HCT116 (cell line): Measurements from ENCODE around the gene CDRT15. TPM values are rescaled to one million over a fixed set of nuclear protein-coding genes. Genes with fewer than 3 reads are reported as not detected.

Source experiments
- ATAC-seq: fragments of 200-7000 bp; cut with Tn5 transposase; 2 replicates; pipeline ENCODE4 v1.9.1; 2020; ENCODE audit warnings: mild to moderate bottlenecking, moderate library complexity
- BruUV-seq: library from RNA; stranded (reverse); fragments of 400-500 nt; replicated peaks from 2 replicates; lab custom pipeline; 2021; lab: Mats Ljungman, UMichigan
- CTCF ChIA-PET: fragments of 300-600 bp; sonication (Branson Sonifier 250); formaldehyde crosslinking; loops from one replicate; lab custom pipeline; 2021; ENCODE audit warnings: antibody characterized with exemption; lab: Charles Lee
- POLR2A ChIA-PET: fragments of 300-600, 350-600 bp; sonication (Branson Sonifier 250); formaldehyde crosslinking; loops from one replicate; lab custom pipeline; 2021; ENCODE audit warnings: antibody characterized with exemption; lab: Charles Lee
- RAD21 ChIA-PET, 2 experiments: fragments of 300-600 bp; sonication (Branson Sonifier 250); formaldehyde crosslinking; loops; one replicate each; lab custom pipeline; 2023; ENCODE audit warnings: low total read pairs in 2 of 2; ENCODE audit not compliant: uncharacterized antibody in 2 of 2, unreplicated experiment in 2 of 2, low non-redundant PET in 1 of 2; lab: Charles Lee
- DNase-seq: peaks from one replicate; pipeline ENCODE4 v3.0.0-alpha.2; 2010; ENCODE audit warnings: low read depth, low spot score
- H2AFZ ChIP-seq: fragments of 200-600 bp; shearing (Covaris generic), sonication (generic); 2 replicates; pipeline ENCODE4 v1.6.1; 2017; ENCODE audit warnings: low read depth, mixed run types, mixed read lengths, antibody characterized with exemption, low read length; ENCODE audit not compliant: poor library complexity, severe bottlenecking
- H3K27ac ChIP-seq: 2 replicates; pipeline ENCODE4 v1.5.1; 2012; ENCODE audit warnings: low read depth, low read length
- H3K27me3 ChIP-seq: fragments of 200-600 bp; sonication (generic); 2 replicates; pipeline ENCODE4 v1.6.1; 2016; ENCODE audit warnings: mixed run types, low read length, mixed read lengths; ENCODE audit not compliant: insufficient read depth
- H3K36me3 ChIP-seq, 2 experiments: fragments of 200-500 bp in 1 of 2; fragments of 200-600 bp in 1 of 2; sonication (Bioruptor generic) in 1 of 2; sonication (generic) in 1 of 2; 2 replicates each; pipeline versions ENCODE4 v1.5.1 to v1.6.1; 2014 to 2016; ENCODE audit warnings: low read length in 2 of 2, inconsistent platforms in 1 of 2, mixed read lengths in 1 of 2, mixed run types in 1 of 2; ENCODE audit not compliant: insufficient read depth in 2 of 2, control insufficient read depth in 1 of 2
- H3K4me1 ChIP-seq, 2 experiments: fragments of 200-600 bp in 1 of 2; sonication (generic) in 1 of 2; 2 replicates each; pipeline versions ENCODE4 v1.5.1 to v1.6.1; 2012 to 2017; ENCODE audit warnings: low read length in 2 of 2, inconsistent platforms in 1 of 2, mild to moderate bottlenecking in 1 of 2, mixed read lengths in 1 of 2, mixed run types in 1 of 2, moderate library complexity in 1 of 2; ENCODE audit not compliant: insufficient read depth in 2 of 2, control insufficient read depth in 1 of 2
- H3K4me2 ChIP-seq: fragments of 200-600 bp; sonication (generic); 2 replicates; pipeline ENCODE4 v1.6.1; 2017; ENCODE audit warnings: mixed run types, low read length, mixed read lengths
- H3K4me3 ChIP-seq, 2 experiments: fragments of 200-600 bp in 1 of 2; sonication (generic) in 1 of 2; replicated peaks in 1 of 2; 2 replicates each; pipeline ENCODE4 v1.5.1; 2011 to 2016; ENCODE audit warnings: low read length in 2 of 2, control low read depth in 1 of 2, low read depth in 1 of 2, mild to moderate bottlenecking in 1 of 2, mixed read lengths in 1 of 2, mixed run types in 1 of 2
- H3K79me2 ChIP-seq: fragments of 200-600 bp; sonication (generic); 2 replicates; pipeline ENCODE4 v1.6.1; 2017; ENCODE audit warnings: mild to moderate bottlenecking, mixed run types, low read length, moderate library complexity, mixed read lengths; ENCODE audit not compliant: insufficient read depth
- H3K9ac ChIP-seq: fragments of 200-600 bp; sonication (generic); 2 replicates; pipeline ENCODE4 v1.6.1; 2016; ENCODE audit warnings: low read length, mixed read lengths
- H3K9me2 ChIP-seq: fragments of 200-600 bp; sonication (generic), shearing (Covaris generic); 2 replicates; pipeline ENCODE4 v1.6.1; 2017; ENCODE audit warnings: mixed run types, mild to moderate bottlenecking, moderate library complexity; ENCODE audit not compliant: insufficient read depth
- H3K9me3 ChIP-seq, 2 experiments: fragments of 200-500 bp in 1 of 2; fragments of 200-600 bp in 1 of 2; sonication (Bioruptor generic) in 1 of 2; sonication (generic) in 1 of 2; 2 replicates each; pipeline ENCODE4 v1.6.1; 2014 to 2017; ENCODE audit warnings: low read length in 2 of 2, mixed read lengths in 2 of 2, inconsistent platforms in 1 of 2, low read depth in 1 of 2, mild to moderate bottlenecking in 1 of 2, mixed run types in 1 of 2, moderate library complexity in 1 of 2; ENCODE audit not compliant: control insufficient read depth in 1 of 2, insufficient read depth in 1 of 2
- H4K20me1 ChIP-seq: fragments of 200-600 bp; sonication (generic), shearing (Covaris generic); 2 replicates; pipeline ENCODE4 v1.6.1; 2017; ENCODE audit warnings: mixed run types, mild to moderate bottlenecking, moderate library complexity; ENCODE audit not compliant: insufficient read depth
- ATF3 ChIP-seq: IDR thresholded peaks from 2 replicates; pipeline ENCODE4 v1.6.1; 2012
- CEBPB ChIP-seq: IDR thresholded peaks from 2 replicates; pipeline ENCODE4 v1.6.1; 2012; ENCODE audit warnings: low read depth
- CTCF ChIP-seq, 3 experiments: fragments of 200-600 bp in 1 of 3; sonication (generic) in 1 of 3; IDR thresholded peaks in 2 of 3; conservative IDR thresholded peaks in 1 of 3; 2 replicates each; pipeline ENCODE4 v1.5.1; 2012 to 2017; ENCODE audit warnings: low read depth in 2 of 3, low read length in 2 of 3, antibody characterized with exemption in 1 of 3, borderline replicate concordance in 1 of 3, control low read depth in 1 of 3, mild to moderate bottlenecking in 1 of 3, mixed read lengths in 1 of 3, mixed run types in 1 of 3, moderate library complexity in 1 of 3; ENCODE audit not compliant: insufficient read depth in 1 of 3
- EZH2phosphoT487 ChIP-seq: fragments of 200-600 bp; IDR thresholded peaks from 2 replicates; pipeline ENCODE4 v1.6.1; 2018; ENCODE audit warnings: antibody characterized with exemption, borderline replicate concordance
- JUND ChIP-seq: IDR thresholded peaks from 2 replicates; pipeline ENCODE4 v1.6.1; 2012
- MAX ChIP-seq: IDR thresholded peaks from 2 replicates; pipeline ENCODE4 v1.6.1; 2012
- POLR2AphosphoS5 ChIP-seq: IDR thresholded peaks from 2 replicates; pipeline ENCODE4 v1.6.1; 2011; ENCODE audit warnings: mild to moderate bottlenecking, low read depth, low read length, moderate library complexity
- RAD21 ChIP-seq: IDR thresholded peaks from 2 replicates; pipeline ENCODE4 v1.6.1; 2012; ENCODE audit warnings: low read depth, mild to moderate bottlenecking
- SIN3A ChIP-seq: IDR thresholded peaks from 2 replicates; pipeline ENCODE4 v1.6.1; 2012; ENCODE audit warnings: low read depth
- SP1 ChIP-seq: IDR thresholded peaks from 2 replicates; pipeline ENCODE4 v1.6.1; 2012; ENCODE audit warnings: low read depth
- YY1 ChIP-seq: IDR thresholded peaks from 2 replicates; pipeline ENCODE4 v1.6.1; 2011; ENCODE audit warnings: low read length, low read depth, moderate library complexity, mild to moderate bottlenecking; ENCODE audit not compliant: insufficient replicate concordance; ENCODE audit errors: extremely low read depth
- ZBTB33 ChIP-seq: IDR thresholded peaks from 2 replicates; pipeline ENCODE4 v1.6.1; 2011; ENCODE audit warnings: mild to moderate bottlenecking, low read length, moderate library complexity; ENCODE audit not compliant: insufficient replicate concordance; ENCODE audit errors: extremely low read depth
- ZNF274 ChIP-seq: fragments of 200-500 bp; sonication (Bioruptor generic); IDR thresholded peaks from 2 replicates; pipeline ENCODE4 v1.6.1; 2014; ENCODE audit warnings: mild to moderate bottlenecking, low read depth, low read length, inconsistent platforms
- intact Hi-C: fragments of 100-400 bp; cut with micrococcal nuclease; formaldehyde crosslinking; loops from 2 replicates; pipeline ENCODE4 v1.10.0; 2022
- total RNA-seq: library from RNA; stranded (reverse); gene quantifications from one replicate; pipeline ENCODE4 v1.2.1, GENCODE V29; 2021; ENCODE audit not compliant: unreplicated experiment

The CDRT15 gene
- total RNA-seq, 1 experiment from 2014 or later, result not detected

GRCh38 chr17:14201988-14202380 is 34.7 kb downstream of the CDRT15 start:
- Histone ChIP-seq H2AFZ (no peak overlapping the region), H3K4me1 (peaks cover 12 to 24% of the 10 kb centered on the region in 2 experiments), H3K79me2 (no peaks in the 10 kb centered on the region), H3K4me3 (no peak overlapping the region), H3K9me3 (no peaks in the 10 kb centered on the region), H3K9ac (no peak overlapping the region), H3K27ac (no peak overlapping the region), H3K4me2 (no peak overlapping the region), H3K36me3 (no peaks in the 10 kb centered on the region), H3K9me2 (no peaks in the 10 kb centered on the region), H3K27me3 (no peaks in the 10 kb centered on the region), H4K20me1 (no peaks in the 10 kb centered on the region)
- POLR2A ChIA-PET, result no interaction called here
- intact Hi-C loops, result no loop called here
- no TSS peak for BruUV-seq
- no peak for ATAC-seq
- TF ChIP-seq CTCF (IDR thresholded peaks at IDR 0.05 in 2 of 3, conservative IDR thresholded peaks at IDR 0.05 in 1 of 3; ENCODE audit: borderline replicate concordance in 1 of 3, insufficient read depth in 1 of 3, low read depth in 2 of 3, low read length in 2 of 3) (no peak), MAX (no peak), EZH2phosphoT487 (no peak), ATF3 (no peak), SIN3A (no peak), YY1 (no peak), ZBTB33 (no peak), RAD21 (no peak), CEBPB (no peak), POLR2AphosphoS5 (no peak), JUND (no peak), ZNF274 (no peak), SP1 (no peak)
- CTCF ChIA-PET, result no interaction called here
- RAD21 ChIA-PET, result no interaction called here
- DNase-seq, result no peak
